GM12874 (cell line): ENCODE measurements around the gene OSBPL10.

Experiments used
- TF ChIP-seq, protein P1 (sequence below): IDR thresholded peaks from 2 replicates; pipeline ENCODE4 v1.5.1; 2011; ENCODE audit warnings: low read depth, mild to moderate bottlenecking, control low read depth, low read length, moderate library complexity; ENCODE audit not compliant: insufficient read depth

Gene OSBPL10

DNA sequence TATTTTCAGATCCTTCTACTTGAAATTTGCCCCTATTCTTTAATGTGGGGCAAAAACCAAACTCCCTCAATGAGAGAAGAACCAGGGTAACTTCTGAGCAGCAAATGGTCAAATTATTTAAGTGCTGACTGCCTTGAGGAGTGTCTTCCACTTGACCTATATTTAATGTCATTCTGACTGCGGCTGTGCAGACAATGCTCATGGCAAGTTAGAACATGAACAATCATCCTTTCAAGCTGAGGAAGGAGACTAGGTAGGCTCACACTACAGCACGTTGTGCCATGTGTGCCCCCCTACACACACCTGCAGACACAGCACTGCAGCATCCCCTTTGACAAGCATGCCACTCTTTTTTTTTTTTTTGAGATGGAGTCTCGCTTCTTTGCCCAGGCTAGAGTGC lies 98.2 kb downstream of the OSBPL10 start:
- TF ChIP-seq, protein P1, sequence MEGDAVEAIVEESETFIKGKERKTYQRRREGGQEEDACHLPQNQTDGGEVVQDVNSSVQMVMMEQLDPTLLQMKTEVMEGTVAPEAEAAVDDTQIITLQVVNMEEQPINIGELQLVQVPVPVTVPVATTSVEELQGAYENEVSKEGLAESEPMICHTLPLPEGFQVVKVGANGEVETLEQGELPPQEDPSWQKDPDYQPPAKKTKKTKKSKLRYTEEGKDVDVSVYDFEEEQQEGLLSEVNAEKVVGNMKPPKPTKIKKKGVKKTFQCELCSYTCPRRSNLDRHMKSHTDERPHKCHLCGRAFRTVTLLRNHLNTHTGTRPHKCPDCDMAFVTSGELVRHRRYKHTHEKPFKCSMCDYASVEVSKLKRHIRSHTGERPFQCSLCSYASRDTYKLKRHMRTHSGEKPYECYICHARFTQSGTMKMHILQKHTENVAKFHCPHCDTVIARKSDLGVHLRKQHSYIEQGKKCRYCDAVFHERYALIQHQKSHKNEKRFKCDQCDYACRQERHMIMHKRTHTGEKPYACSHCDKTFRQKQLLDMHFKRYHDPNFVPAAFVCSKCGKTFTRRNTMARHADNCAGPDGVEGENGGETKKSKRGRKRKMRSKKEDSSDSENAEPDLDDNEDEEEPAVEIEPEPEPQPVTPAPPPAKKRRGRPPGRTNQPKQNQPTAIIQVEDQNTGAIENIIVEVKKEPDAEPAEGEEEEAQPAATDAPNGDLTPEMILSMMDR: no peak

GRCh38 chr3:31882431-31882830 lies 98.6 kb downstream of the OSBPL10 start:
- TF ChIP-seq, protein P1: no peak

DNA sequence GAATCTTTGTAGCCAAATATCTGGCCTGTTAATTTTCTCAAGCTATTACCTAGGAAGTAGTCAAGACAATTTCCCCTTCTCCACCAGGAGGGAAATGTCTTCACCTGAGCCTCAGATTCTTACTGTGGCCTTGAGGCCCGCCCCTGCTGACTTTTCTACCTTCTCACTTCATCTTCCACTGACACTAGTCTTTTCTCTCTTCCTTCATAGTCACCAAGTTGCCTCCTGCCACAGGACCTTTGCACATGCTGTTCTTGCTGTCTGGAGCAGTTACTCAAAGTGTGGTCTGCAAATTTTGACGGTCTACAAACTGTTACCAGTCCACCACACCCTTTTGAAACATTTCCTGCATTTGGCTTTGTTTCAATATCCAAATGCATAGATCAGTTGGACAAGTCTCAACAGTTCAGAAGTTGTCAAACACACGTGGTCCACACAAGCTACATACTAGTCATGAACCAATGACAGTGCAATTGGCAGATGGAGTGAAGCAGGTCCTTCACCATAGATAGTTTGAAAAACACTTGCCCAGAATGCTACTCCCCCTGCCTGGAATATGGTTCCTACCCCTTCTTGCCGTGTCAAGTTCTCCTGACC lies 100.5 kb downstream of the OSBPL10 start:
- TF ChIP-seq, protein P1: no peak

DNA sequence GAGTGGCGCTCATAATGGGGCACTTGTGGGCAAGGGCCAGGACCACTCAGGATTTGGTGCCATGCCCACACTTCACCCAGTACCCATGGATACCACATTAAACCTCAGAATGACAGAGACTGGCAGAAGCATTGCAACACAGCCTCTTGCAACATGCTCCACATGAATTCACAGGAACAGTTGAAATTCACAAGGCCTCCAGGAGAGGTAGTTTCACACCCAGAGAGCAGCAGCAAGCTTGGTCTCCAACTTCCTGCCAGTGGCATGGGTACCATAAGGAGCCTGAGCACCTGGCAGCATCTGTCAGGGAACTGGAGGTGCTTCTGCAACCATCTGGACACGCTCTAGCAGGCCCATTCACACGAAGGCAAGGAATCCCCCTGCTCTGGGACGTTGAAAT lies 101.0 kb downstream of the OSBPL10 start:
- TF ChIP-seq, protein P1: no peak

DNA sequence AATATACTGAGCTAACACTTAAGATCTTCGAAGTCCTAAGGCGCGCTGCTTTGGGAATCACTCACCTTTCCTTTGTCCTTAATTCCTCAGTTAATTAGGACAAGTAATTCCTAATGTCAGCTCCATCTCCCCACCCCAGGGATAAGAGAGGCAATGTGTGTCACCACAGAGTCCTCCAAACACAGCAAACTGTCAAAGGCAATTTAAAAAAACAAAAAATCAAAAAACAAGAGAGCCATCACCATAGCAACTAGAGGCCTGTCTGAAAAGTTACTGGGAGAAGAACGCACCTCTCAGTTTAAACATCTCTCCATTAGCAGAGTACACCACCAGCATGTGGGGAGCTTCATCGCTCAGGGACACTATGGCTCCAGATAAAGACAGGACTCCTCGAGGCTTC lies 101.7 kb downstream of the OSBPL10 start:
- TF ChIP-seq, protein P1: no peak

GRCh38 chr3:31878231-31878838 lies 102.7 kb downstream of the OSBPL10 start:
- TF ChIP-seq, protein P1: no peak

GRCh38 chr3:31876331-31876730 lies 104.7 kb downstream of the OSBPL10 start:
- TF ChIP-seq, protein P1: no peak
